Cortex of kidney (tissue), 1 donor: ENCODE data around the gene BACE1.
"Not testable (repeated sequence)": the region's sequence is repeated elsewhere in the genome, so short reads cannot be mapped to it uniquely, and the experiment has no call there.

Experiments
- DNase-seq: peaks from one replicate; lab custom pipeline; 2025; lab: John Stamatoyannopoulos, UW

The BACE1 gene

GRCh38 chr11:117316197-117316961, at the start of gene BACE1:
BACE1 (minus strand) TSS chr11:117316256; CDS start chr11:117315795, 461 bp downstream.
- no peak for DNase-seq

GRCh38 chr11:117361432-117361831, 45.4 kb upstream of the BACE1 start:
- no peak for DNase-seq

- no peak for DNase-seq
Observed at GRCh38 chr11:117356126-117356890, 40.3 kb upstream of the BACE1 start.

- no peak for DNase-seq
Observed at GRCh38 chr11:117354550-117354949, 38.5 kb upstream of the BACE1 start.

GRCh38 chr11:117345039-117345438, 29.0 kb upstream of the BACE1 start:
- no peak for DNase-seq

GRCh38 chr11:117337076-117337475, 21.0 kb upstream of the BACE1 start:
- no peak for DNase-seq

GRCh38 chr11:117335399-117335798, 19.3 kb upstream of the BACE1 start:
- DNase-seq: no peak

- no peak for DNase-seq
Observed at GRCh38 chr11:117334896-117335295, 18.8 kb upstream of the BACE1 start.

GRCh38 chr11:117333917-117334316, 17.9 kb upstream of the BACE1 start:
- DNase-seq: no peak

GRCh38 chr11:117332843-117333242, 16.8 kb upstream of the BACE1 start:
- DNase-seq: no peak

GRCh38 chr11:117328375-117329010, 12.4 kb upstream of the BACE1 start:
- DNase-seq: no peak

GRCh38 chr11:117327567-117328374, 11.7 kb upstream of the BACE1 start, which contains the start of gene CEP164:
CEP164 (plus strand) TSS chr11:117327854; CDS start chr11:117338587, 10,733 bp downstream.
- DNase-seq: no peak

- DNase-seq: not testable (repeated sequence)
Observed at GRCh38 chr11:117327255-117327566, 11.2 kb upstream of the BACE1 start.

- DNase-seq: no peak
Observed at GRCh38 chr11:117319214-117319840, 3.3 kb upstream of the BACE1 start.

- no peak for DNase-seq
Observed at GRCh38 chr11:117318738-117319137, 2.7 kb upstream of the BACE1 start.

- no peak for DNase-seq
Observed at GRCh38 chr11:117315285-117316196, 515 bp downstream of the BACE1 start.

- DNase-seq: no peak
Observed at GRCh38 chr11:117314840-117315239, 1.2 kb downstream of the BACE1 start.

- no peak for DNase-seq
Observed at GRCh38 chr11:117313828-117314768, 2.0 kb downstream of the BACE1 start.

GRCh38 chr11:117313091-117313490, 3.0 kb downstream of the BACE1 start:
- no peak for DNase-seq
